GM18951 (cell line): ENCODE data around the gene RUNX1.

Experiments used
- POLR2A ChIP-seq: IDR thresholded peaks from 4 replicates; pipeline ENCODE4 v1.6.1; 2011; ENCODE audit warnings: mild to moderate bottlenecking; ENCODE audit not compliant: insufficient read length, insufficient read depth; ENCODE audit errors: extremely low read depth
- in situ Hi-C: fragments of 300-500 bp; cut with MboI; formaldehyde crosslinking; loops from one replicate; pipeline ENCODE4 v1.12.0; 2022; ENCODE audit warnings: low sequenced_read_pairs, mixed read lengths, inconsistent platforms; ENCODE audit not compliant: unreplicated experiment

RUNX1 gene

DNA sequence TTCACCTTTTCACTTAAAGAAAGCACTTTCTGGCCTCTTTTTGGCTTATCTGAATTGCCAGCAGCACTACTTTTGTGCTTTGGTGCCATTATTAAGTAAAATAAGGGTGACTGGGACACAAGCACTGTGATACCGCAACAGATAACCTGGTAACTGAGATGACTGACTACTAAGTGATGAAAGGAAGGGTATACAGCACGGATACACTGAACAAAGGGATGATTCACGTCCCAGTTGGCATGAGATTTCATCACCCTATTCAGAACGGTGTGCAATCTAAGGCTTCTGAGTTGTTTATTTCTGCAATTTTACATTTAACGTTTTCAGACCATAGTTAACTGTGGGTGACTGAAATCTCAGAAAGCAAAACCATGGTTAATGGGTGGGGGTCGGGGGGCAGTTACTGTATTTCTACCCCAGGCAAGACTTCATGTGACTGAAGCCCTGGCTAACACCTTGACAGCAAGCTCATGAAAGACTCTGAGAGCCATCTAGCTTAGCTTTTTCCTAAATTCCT is 277.5 kb downstream of the RUNX1 start:
- in situ Hi-C loops, result no loop called here
- TF ChIP-seq POLR2A, result no peak

DNA sequence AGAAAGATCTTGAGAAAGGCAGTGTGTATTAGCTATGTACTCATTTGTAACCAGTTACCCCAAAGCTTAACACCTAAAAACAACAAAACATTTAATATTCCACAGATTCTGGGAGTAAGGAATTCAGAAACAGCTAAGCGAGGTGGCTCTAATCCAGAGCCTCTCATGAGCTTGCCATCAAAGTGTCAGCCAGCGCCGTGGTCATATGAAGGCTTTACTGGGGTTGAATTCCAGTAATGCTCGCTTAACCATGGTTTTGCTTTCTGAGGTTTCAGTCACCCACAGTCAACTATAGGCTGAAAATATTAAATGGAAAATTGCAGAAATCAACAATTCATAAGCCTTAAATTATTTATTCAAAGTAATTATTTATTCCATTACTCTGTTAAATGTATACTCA is 278.5 kb downstream of the RUNX1 start:
- TF ChIP-seq POLR2A, result no peak
- in situ Hi-C loops, result no loop called here

DNA sequence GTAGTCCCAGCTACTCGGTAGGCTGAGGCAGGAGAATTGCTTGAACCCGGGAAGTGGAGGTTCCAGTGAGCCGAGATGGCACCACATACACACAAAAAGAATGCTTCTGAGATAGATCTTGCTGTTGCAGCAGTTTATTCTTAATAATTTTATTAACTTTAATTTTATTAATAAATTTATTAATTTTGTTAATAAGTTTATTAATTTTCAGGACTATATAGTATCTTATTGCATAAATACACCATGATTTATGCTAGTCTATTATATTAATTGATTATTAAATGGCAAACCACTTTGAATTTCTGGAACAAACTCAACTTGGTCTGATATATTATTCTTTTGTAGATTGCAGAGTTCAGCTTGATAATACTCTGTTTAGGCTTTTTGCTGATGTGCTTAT is 280.8 kb downstream of the RUNX1 start:
- in situ Hi-C loops, result no loop called here
- TF ChIP-seq POLR2A, result no peak

DNA sequence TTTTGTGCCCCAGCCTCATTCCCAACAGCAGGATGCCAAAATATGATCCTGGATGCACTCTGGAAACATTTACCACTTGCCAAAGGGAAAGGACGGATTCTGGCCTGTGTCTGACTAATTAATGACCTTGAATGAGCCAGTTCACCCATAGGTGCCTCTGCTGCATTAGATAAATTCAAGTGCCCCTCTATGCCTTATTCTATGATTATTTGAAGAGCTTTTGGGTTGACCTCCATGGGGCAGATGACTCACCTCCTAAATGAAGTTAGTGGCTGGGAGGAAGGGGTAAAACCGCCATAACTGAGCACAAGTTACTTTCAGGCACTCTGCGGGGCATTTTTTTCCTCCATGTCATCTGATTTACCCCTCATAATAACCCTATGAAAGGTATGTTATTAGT is 282.2 kb downstream of the RUNX1 start:
- TF ChIP-seq POLR2A, result no peak
- in situ Hi-C loops, result no loop called here

DNA sequence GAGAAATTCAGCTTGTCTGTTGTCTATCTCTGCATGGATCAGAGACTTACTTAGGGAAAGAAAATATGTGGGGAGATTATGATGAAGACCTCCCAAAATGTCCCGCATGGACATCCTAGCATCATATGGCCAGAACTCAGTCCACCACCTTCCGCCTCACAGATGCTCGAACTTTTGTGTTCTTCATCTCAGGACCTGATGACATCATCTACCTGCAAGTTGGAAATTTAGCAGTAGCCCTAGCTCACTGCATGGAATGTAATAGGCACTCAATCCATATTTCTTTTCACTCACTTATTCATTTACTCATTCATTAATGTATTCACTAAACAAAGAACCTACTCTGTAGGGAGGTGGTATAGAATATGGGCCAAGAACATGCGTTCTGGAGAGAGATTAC is 283.5 kb downstream of the RUNX1 start:
- in situ Hi-C loops, result no loop called here

DNA sequence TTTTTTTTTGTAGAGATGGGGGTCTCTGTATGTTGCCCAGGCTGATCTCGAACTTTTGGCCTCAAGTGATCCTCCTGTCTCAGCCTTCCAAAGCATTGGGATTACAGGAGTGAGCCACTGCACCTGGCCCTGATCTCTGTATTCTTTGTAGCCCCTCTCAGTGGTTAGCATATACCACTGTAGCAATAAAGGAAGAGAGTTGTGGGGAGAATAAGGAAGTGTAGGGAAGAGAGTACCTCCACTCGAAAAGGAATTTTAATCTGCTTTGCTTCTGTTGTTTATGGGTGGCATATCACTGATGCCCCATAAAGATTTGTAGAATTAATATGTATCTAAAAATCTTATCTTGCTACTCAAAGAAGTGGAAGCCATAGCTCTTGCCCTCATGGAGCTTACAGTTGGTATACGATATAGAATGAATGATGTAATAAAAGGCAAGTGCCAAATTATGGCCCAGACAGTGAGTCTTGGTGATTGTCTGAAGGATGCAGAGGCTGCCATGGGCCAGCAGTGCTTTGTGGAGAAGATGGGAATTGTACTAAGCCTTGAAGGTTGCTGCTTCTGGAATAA is 284.3 kb downstream of the RUNX1 start:
- in situ Hi-C loops, result no loop called here
- TF ChIP-seq POLR2A, result no peak

More for the DNA sequence above, 283.5 kb downstream of the RUNX1 start:
- TF ChIP-seq POLR2A, result no peak

DNA sequence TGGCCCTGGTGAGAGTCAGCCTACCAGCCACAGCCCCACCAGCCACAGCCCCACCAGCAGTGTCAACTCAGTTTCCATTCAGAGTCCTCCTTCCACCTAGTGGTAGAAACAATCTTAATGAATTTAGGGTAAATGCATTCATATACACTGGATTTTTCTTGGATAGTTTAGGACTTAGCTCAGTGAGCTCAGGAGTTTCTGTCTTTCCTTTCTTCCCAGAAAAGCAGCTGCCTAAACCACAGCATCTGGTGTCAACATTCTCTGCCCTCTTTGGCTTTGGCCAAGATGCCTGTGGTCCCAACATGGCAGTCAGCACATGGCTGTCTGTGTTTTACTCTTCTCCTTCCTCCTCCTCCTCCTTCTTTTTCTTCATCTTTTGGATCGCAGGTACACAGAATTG is 286.3 kb downstream of the RUNX1 start:
- no peak for TF ChIP-seq POLR2A
- in situ Hi-C loops, result no loop called here

DNA sequence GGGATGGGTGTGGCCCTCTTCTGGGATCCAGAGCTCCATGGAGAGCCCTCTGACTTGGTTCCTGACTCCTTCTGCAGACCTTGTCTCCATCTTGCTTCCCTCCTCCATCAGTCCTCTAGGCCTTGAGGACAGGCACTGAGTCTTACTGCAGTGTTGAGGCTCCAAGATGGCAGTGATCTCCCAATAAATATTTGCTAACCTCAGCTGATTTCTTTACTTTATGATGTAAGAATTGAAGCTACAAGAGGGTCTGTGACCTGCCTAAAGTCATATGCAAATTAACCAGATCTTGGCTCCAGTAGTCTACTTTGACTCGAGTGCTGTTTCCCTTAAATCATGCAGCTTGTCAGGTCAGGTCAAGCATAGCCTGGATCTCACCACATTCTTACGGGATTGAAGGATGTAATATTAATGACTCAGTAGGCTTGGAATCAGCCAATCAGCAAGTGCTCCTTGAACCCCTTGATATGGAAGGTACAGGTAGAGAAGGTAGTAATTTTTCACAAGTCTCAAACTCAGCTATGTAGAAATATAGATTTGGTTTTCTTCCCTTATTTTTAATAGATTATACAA is 287.3 kb downstream of the RUNX1 start:
- in situ Hi-C loops, result no loop called here
- TF ChIP-seq POLR2A, result no peak

DNA sequence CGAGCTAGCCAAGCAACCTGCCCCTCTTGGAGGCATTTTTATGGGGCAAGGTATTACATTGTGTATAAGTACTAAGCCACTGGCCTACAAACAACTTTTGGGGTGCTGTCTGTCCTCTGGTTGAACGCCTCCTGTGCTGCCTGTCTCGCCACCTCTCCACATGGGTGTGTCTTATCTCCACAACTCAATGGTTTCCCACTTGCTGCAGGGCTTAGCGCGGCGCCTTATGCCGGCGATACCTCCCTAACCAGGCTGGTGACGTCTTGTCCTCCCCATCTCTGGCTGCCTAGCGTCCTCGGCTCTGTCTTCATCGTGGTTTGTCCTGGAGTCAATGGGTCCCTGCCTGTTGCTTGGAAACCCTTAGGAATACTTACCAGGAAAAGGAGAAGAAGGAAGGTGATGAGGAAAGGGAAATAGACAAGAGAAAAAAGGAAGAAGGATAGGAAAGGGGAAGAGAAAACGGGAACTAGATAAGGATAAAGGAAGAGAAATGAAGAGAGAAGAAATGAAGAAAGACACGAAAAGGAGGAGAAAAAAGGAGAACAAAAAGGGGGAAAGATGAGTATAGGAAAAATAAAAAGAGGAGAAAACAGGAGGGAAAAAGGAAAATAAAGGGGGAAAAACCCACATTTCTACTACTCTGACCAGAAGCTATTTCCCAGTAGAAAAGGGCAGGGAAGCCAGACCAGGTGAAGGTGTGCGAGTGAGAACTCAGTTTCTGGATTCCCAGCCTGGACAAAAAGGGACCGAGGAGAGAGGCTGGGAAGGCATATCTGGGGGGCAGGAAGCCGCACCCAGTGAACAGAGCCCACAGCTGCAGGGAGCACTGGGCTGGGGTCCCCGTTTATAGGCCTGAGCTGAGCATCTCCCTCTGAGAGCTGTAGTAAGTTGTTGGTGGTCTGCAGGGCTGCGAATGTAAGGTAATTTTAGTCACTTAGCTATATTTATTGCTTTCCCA is 294.1 kb downstream of the RUNX1 start:
- TF ChIP-seq POLR2A, result no peak
- in situ Hi-C loops, result no loop called here

DNA sequence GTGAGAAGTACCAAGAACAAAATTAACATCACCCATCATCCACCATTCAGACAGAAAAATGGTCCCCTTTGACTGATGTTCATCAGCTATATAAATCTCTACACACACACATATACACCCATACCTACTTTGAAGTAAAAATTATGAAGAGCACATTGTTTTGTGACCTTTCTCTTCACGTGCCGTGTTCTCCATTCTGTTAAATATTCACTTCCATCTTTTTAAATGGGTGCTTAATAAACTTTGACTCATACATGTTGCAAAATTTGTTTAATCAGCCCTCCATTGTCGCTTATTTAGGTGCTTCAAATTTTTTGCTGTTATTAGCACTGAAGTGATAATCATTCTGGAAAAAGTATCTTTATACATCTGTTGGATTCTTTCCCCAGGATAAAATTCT is 300.2 kb downstream of the RUNX1 start:
- in situ Hi-C loops, result loop anchor here (10.0 to 25.0 kb wide), 2 partner anchors 656 to 1088 kb away; no protein-coding TSS in a partner anchor
- no peak for TF ChIP-seq POLR2A

DNA sequence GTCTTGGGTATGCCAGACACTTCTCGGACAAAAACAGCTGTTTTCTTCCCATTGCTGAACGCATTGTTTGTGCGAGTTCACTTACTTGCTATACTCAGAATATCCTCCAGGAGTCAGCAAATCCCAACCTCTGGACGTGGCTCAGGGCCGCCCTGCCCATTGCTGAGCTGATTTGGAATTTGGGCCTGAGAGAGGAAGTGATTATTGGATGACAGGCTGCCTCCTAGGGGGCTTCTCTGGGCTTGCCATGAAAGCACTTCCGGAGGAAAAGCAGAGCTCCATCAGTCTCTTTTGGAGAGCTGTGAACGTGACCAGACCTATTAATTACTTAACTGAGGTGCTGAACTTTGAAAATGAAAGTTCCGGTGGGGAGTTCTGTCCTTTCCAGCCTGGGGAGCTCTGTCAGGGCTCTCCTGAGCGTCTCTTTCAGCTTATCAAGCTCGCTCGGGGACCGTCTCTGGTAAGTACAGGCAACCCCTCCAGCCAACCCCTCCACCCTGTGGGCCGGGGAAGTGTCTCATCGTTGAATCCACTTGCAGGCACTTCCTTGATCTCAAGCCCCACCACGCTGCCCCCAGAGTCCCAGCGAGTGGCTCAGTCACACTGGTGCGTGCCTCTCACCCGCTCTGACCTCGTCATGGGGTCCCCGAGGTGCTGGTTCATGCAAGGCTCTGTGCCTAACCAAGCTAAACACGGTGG is 303.4 kb downstream of the RUNX1 start:
- in situ Hi-C loops, result loop anchor here (10.0 to 25.0 kb wide), 2 partner anchors 659 to 1092 kb away; no protein-coding TSS in a partner anchor
- no peak for TF ChIP-seq POLR2A

DNA sequence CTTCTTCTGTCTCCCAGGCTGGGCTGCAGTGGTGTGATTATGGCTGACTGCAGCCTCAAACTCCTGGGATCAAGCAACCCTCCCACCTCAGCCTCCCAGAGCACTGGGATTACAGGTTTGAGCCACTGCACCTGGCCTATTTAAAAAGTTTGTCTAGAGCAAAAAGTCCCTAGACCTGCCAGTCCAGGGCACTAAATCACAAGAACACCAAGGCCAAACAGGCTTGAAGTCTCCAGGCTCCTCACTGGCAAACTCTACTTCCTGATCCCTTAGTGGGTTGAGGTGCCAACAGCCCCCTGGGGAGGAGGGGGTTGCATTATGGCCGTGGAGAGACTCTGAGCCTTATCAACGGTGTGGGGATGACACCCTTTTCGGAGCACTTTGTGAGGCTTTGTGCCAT is 304.3 kb downstream of the RUNX1 start:
- in situ Hi-C loops, result loop anchor here (10.0 to 25.0 kb wide), 2 partner anchors 660 to 1092 kb away; no protein-coding TSS in a partner anchor
- no peak for TF ChIP-seq POLR2A

DNA sequence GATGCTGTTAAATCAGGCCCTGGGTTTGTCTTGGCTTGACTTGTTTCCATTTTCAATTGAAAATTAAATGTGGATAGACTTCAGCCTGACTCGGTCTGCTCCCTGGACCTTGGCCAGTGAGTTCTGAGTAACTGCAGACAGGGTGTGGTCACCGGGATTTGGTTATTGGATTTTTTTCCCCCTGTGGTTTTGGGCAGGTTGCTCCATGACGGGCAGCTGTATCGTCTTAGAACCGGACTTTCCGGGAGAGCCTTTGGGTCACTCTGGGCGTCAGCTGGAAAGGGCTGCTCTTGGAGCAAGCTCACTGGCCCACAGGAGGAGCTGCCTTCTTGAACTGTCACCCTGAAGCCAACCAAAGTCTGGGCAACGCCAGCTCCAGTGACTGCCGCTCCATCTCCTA is 305.3 kb downstream of the RUNX1 start:
- TF ChIP-seq POLR2A, result no peak
- in situ Hi-C loops, result loop anchor here (10.0 to 25.0 kb wide), 2 partner anchors 661 to 1093 kb away; no protein-coding TSS in a partner anchor
